22Rv1 (cell line): Measurements from ENCODE around the gene SH3RF1.
"Not testable (repeated sequence)": the region's sequence is repeated elsewhere in the genome, so short reads cannot be mapped to it uniquely, and the experiment has no call there.

Source experiments
- H3K27ac ChIP-seq: fragments of 450-650 bp; 2 replicates; pipeline ENCODE4 v1.5.1; 2017
- CTCF ChIP-seq: fragments of 450-650 bp; IDR thresholded peaks from 2 replicates; pipeline ENCODE4 v1.5.1; 2017; ENCODE audit warnings: mild to moderate bottlenecking
- ZFX ChIP-seq: fragments of 450-650 bp; IDR thresholded peaks from 2 replicates; pipeline ENCODE4 v1.6.1; 2017; ENCODE audit warnings: antibody characterized with exemption, borderline replicate concordance

Gene SH3RF1

DNA sequence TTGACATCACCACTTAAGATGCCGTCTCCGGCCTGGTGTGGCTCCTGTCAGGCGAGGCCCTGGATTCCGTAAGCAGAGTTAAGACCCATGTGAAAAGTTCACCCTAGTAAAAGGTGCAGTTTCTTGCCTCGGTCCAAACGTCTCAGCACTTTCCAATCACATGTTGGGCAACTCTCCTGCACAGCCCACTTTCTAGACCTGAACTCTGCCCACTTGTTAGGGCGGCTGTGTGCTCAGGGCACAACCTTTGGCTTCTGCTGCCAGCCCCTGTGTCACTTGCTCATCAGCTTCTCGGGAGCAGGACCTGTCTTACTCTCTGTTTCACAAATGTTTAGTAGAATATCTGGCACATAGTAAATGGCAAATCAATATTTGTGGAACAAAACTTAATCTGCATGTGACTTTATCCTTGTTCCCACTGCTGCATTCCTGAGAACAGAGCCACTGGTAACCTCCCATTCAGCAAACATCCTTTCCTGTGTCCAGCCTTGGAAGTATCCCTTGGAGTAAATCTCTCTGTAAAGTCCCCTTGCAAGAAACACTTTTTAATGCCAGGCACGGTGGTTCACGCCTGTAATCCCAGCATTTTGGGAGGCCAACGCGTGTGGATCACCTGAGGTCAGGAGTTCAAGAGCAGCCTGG is 38.7 kb upstream of the SH3RF1 start:
- H3K27ac ChIP-seq: no peak overlapping the region
- TF ChIP-seq CTCF (no peak), ZFX (no peak)

DNA sequence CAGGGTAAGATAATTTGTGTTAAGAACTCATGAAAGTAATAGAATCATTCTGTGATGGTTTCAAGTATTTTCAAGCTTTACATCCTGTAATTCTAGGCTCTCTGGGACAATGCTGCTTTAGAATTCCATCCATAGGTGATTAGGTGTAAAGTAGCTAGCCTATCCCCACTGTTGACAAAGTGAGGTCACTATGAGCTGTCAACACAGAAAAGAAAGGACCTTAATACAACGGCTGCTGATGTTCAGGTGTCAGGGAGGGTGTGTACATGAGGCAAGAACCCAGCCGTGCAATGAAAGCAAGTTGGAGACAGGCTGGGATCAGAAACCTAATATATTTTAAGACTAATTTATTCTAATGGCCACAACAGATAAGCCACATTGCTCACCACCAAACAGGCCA is 36.8 kb upstream of the SH3RF1 start:
- H3K27ac ChIP-seq: no peak overlapping the region
- TF ChIP-seq CTCF (no peak), ZFX (no peak)

DNA sequence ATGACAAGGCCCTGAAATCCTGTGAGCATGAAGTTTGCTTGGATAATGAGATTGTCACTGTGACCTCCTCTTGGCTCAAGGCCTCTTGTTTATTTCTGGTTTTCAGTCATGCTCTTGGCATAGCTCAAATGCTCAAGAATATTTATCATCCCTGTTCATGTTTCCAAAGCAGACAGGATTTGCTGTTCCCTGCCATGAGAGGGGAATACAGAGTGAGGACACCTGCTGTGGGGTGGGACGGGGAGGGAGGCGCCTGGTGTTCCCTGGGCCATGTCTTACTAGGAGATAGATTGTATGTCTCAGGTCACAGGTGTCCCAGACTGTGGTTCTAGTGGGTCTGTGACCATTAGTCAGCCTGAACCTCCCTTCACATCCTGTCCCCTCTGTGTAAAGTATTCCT is 34.9 kb upstream of the SH3RF1 start:
- no peak for TF ChIP-seq ZFX
- no peak for TF ChIP-seq CTCF

GRCh38 chr4:169305173-169305572 is 34.4 kb upstream of the SH3RF1 start:
- TF ChIP-seq ZFX: no peak
- TF ChIP-seq CTCF: no peak
- no peak overlapping the region for H3K27ac ChIP-seq

More for the DNA sequence above, 34.9 kb upstream of the SH3RF1 start:
- no peak overlapping the region for H3K27ac ChIP-seq

GRCh38 chr4:169295822-169296221 is 25.1 kb upstream of the SH3RF1 start:
- TF ChIP-seq ZFX (no peak), CTCF (no peak)

DNA sequence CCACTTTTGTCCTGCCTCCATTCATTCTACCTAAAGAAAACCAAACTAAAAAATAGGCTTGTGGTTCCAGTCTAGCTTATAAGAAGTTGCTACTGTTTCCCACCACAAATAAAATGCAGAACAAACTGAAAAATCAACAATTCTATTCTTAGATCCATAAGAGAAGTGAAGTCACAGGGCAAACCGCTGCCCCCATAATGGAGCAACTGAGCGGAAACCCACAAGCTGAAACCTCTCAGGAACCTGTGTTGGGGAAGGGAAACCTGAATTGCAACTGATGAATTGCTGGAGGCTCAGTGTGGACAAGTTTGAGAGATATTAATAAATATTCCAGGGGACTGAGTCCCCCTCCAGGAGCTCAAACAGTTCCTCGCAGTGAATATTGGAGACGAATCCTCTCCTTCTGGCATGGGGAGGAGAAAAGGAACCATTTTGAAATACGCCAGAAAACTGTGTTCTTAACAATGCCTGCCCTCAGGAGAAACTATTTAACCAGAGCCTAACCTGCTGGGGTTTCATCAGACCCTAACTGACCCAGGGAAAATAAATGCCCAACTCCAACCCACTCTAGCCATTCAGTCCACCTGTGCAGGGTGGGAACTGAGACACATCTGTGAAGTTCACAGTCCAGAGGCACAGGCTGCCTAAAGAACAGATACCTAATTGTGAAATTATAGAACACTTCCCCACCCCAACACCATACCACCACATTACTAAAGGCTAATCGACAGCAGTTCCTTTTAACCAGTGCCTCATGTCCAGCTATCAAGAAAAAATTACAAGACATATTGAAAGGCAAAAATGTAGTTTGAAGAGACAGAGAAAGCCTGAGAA is 22.8 kb upstream of the SH3RF1 start:
- no peak for TF ChIP-seq ZFX
- no peak for TF ChIP-seq CTCF

More at GRCh38 chr4:169295822-169296221, 25.1 kb upstream of the SH3RF1 start:
- no peak overlapping the region for H3K27ac ChIP-seq

DNA sequence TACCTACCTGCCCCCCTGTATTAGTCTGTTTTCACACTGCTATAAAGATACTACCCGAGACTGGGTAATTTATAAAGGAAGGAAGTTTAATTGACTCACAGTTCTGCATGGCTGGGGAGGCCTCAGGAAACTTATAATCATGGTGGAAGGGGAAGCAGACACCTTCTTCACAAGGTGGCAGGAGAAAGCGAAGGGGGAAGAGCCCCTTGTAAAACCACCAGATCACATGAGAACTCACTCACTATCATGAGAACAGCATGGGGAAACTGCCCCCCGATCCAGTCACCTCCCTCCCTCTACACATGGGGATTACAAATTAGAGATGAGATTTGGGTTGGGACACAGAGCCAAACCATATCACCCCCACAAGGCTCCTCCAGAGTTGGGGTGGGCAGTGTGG is 17.2 kb upstream of the SH3RF1 start:
- H3K27ac ChIP-seq: not testable (repeated sequence)

More for the DNA sequence above, 22.8 kb upstream of the SH3RF1 start:
- no peak overlapping the region for H3K27ac ChIP-seq
